ENCODE results near the gene ZNF132.
"Not testable (repeated sequence)": the region's sequence is repeated elsewhere in the genome, so short reads cannot be mapped to it uniquely, and the experiment has no call there.

GRCh38 chr19:58484349-58484748 is 44.4 kb upstream of the ZNF132 start:
- TF ChIP-seq, protein P1, sequence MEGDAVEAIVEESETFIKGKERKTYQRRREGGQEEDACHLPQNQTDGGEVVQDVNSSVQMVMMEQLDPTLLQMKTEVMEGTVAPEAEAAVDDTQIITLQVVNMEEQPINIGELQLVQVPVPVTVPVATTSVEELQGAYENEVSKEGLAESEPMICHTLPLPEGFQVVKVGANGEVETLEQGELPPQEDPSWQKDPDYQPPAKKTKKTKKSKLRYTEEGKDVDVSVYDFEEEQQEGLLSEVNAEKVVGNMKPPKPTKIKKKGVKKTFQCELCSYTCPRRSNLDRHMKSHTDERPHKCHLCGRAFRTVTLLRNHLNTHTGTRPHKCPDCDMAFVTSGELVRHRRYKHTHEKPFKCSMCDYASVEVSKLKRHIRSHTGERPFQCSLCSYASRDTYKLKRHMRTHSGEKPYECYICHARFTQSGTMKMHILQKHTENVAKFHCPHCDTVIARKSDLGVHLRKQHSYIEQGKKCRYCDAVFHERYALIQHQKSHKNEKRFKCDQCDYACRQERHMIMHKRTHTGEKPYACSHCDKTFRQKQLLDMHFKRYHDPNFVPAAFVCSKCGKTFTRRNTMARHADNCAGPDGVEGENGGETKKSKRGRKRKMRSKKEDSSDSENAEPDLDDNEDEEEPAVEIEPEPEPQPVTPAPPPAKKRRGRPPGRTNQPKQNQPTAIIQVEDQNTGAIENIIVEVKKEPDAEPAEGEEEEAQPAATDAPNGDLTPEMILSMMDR (IDR thresholded peaks at IDR 0.05), result not testable (repeated sequence)
- TF ChIP-seq POLR2A (IDR thresholded peaks at IDR 0.05), result not testable (repeated sequence)

Data from testis (tissue), 2 donors.